HG03108 (cell line): ENCODE results near the gene GNAI3.

ENCODE experiments used
- ATAC-seq: cut with Tn5 transposase; IDR thresholded peaks from one replicate; pipeline ENCODE4 v1.9.1; 2021; ENCODE audit warnings: moderate library complexity; ENCODE audit not compliant: unreplicated experiment

Gene GNAI3

DNA sequence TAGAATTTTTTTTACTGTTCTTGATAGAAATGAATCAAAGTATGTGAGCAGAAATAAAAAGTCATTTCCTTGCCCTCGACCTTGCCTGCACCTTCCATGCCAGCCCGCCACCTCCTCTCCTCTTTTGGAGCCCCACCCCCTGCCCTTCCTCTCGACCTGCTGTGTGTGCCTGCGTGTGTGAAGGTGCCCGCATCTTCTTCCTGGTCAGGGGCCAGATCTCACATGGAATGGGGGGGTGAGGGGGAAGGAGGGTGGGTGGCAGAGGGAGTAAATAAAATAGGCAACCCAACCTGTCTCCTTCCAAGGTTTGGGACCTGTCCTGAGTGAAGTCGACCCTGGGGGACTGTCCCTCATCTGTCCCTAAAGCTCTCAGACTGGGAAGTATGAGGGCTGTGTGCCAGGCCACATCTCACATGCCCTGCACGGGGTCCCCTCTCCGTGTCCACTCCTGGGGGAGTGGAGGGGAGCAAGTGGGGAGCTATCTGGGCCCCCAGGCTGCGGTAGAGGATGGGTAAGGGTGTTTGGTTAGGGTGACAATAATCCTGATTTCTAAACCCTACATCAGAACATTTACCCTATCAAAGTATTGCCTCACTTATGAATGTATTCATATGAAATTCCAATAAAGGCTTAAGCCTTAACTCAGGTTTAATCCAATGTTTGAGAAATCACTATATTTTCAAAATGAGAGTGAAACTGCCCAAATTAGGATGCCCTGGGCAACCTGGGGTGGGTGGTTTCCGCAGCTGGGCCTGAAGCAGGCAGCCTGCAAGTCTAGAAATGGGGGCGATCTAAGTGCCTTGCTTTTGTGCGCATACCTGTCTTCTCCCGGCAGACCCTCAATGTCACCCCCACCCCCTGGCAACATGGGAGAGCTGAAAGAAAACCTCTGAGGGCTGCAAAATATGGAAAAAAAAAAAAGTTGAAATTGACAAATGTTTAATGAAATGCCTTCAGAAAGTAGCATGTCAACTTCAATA is 86.6 kb downstream of the GNAI3 start:
- no peak for ATAC-seq

- ATAC-seq: no peak
Measured at GRCh38 chr1:109635862-109636200, 87.4 kb downstream of the GNAI3 start.

GRCh38 chr1:109636201-109636952 is 88.0 kb downstream of the GNAI3 start:
- ATAC-seq: no peak

DNA sequence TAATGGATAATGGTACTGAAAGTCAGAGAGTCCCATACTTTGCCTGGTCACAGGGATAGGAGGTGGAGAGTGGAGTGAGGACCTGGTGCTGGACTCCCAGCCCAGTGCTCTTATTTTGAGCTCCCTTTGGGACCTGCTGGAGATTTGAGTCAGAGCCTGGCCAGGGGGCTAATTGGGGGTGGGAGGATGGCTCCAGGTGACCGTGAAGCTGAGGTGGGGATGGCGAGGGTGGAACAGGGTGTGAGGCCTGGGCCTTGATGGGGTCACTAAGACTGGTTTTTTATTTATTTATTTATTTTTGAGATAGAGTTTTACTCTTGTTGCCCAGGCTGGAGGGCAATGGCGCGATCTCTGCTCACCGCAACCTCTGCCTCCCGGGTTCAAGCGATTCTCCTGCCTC is 89.0 kb downstream of the GNAI3 start:
- no peak for ATAC-seq

- ATAC-seq: no peak
Measured at GRCh38 chr1:109639063-109639840, 90.8 kb downstream of the GNAI3 start.

DNA sequence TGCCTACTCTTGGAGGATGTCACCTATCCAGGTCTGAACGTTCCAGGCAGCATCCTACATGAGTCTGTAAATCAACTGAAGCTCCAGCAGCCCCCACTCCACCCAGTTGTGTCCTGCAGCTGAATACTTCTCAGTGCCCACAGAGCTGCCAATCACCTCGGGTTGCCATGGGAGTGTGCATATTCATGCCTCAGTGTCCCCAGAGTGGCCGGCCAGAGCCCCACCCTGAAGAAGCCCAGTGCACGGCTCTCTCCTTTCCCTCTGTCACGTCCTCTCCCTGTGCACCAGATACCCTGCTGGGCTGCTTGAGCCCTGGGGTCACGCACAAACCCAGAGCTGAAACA is 91.4 kb downstream of the GNAI3 start:
- no peak for ATAC-seq

GRCh38 chr1:109640285-109640865 is 92.0 kb downstream of the GNAI3 start:
- ATAC-seq: no peak

DNA sequence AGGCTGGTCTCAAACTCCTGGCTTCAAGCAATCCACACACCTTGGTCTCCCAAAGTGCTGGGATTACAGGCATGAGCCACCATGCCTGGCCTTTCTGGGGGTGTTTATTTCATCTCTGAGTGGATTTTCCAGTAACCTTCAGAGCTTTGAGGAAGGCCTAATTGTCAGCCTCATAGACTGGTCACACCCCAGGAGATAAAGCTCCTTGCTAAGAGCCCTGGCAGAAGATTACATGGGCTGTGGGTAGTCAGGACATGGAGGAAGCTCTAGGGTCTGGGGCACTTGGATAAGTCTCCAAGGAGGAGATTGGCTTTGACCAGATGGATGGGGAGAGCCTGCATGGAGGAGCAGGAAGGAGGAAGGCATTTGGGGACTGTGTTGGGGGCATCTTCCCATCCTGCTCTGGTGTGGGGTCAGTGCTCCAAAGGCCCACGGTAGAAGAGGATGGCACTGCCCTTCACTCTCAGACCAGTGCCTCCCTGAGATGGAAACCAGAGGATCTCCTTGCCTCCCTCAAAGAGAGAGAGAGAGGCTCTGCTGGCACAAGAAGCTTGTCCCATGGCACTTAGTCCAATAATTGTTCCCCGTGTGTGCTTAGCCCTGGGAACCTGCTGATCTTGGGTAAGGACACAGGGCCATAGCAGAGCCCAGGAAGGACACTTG is 92.8 kb downstream of the GNAI3 start:
- ATAC-seq: no peak

- ATAC-seq: no peak
Measured at GRCh38 chr1:109641861-109642260, 93.4 kb downstream of the GNAI3 start.

DNA sequence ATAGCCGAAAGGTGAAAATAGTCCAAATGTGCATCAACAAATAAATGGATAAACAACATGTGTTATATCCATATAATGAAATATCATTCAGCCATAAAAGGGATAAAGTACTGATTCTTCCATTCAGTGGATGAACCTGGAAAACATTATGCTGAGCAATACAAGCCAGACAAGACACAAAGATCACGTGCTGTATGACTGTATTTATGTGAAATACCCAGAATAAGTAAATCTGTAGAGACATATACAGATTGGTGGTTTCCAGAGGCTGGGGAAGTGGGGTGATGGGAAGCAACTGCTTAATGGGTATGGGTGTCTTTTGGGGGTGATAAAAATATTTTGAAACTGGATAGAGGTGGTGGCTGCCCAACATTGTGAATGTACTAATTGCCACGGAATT is 94.2 kb downstream of the GNAI3 start:
- no peak for ATAC-seq

DNA sequence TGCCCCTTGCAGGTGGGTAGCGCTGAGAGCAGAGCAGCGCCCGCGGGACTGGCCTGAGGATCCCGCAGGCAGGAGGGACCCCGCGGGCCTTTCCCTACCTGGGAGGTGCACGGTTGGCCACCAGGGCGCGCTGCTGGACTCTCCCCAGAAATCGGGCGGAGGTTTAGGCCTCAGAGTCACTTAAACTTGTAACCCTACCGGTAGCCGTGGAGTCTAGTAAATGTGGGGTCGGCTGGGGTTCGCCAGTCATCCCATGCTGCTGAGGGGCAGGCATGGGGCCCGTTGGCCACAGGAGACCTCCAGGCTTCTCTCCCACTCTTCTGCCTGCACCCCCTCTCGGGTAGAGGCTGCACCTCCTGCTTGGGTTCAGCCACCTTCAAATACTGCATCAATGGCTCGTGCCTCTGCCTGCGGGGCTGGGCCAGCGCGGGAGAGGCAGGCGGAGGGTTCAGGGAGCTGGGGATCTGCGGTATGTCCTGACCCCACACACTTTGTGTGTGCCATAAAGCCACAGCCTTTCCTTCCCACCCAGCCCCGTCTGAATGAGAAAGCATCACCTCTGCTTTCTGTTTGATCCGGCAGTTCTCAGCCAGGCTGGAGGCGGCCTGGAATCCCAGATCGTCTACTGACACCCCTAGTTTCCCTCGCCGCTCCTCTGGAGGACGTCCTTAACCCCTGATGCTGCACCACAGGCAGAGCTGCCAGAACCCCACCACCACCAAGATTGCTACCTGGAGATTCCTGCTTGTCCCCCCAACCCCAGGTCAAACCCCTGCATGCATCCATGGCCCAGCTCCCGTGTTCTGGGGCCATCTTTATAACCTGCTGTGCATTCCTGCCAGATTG is 95.2 kb downstream of the GNAI3 start:
- peak; percentile 88 for ATAC-seq

DNA sequence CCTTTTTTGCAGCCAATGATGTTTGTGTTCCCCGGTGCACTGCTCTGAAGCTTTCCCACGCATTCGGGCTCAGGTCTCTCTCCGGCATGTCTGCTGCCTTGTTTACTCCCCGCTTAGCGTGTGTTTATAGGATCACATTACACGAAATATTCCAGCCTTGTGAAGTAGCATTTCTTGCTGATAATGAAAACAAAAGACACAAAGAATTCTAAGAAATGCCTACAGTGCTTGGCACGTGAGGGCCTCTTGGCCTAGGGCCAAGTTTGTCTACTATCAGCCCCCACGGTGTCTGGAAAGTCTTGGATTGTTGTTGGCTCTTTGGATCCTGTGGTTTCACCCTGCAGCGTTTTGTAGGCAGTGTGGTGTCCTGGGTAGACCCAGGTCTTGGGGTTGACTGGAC is 96.3 kb downstream of the GNAI3 start:
- ATAC-seq: no peak

DNA sequence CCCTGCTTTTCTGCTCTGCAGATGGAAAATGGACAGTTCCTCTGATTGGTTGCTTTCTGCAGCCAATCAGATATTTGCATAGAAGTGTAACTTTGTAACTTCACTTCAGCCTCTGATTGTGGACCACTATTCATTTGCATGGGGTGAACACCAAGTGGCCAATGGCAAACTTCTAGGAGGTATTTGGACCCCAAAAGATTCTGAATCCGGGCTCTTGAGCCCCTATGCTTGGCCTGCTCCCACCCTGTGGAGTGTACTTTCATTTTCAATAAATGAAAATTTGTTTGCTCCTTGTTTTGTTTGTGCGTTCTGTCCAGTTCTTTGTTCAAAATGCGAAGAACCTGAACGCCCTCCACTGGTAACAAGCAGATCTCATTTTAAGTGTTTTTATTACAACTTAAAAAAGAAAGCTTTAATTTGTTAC is 101.1 kb downstream of the GNAI3 start:
- ATAC-seq: no peak

DNA sequence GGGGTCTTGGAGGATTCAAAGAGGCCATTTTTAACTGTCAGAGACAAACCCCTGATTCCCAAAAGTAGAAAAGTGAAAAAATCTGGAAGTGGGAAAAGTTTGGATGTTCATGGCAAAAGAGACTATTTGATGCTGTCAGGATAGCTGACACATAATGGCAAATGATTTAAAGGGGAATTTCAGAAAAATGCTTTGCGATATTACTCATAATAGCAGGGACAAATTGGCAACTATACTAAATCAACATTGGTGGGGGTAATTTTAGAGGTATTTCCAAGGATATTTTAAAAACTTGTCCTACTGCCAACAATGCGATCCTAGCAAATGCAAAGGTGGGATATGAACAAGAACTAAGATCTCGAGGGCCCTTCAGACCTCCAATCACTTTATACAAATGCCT is 102.2 kb downstream of the GNAI3 start:
- ATAC-seq: no peak

DNA sequence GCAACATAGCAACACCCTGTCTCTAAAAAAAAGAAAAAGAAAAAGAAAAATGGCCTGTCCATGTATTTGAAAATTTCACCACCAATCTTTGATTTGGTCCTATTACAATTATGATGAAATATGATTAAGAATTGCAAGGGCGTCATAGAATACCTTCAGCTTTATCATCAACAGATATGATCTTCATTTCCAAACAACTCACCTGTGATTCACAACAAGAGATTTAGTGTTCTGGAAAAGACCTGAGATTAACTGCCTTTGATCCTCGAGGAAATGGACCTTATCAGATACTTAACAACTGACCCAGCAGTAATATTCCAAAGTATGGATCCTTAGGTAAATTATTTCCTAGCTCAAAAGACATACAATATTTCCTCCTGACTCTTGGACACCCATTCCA is 104.0 kb downstream of the GNAI3 start:
- no peak for ATAC-seq

GRCh38 chr1:109653306-109653705 is 104.9 kb downstream of the GNAI3 start:
- no peak for ATAC-seq

- no peak for ATAC-seq
Measured at GRCh38 chr1:109654519-109654918, 106.1 kb downstream of the GNAI3 start.

DNA sequence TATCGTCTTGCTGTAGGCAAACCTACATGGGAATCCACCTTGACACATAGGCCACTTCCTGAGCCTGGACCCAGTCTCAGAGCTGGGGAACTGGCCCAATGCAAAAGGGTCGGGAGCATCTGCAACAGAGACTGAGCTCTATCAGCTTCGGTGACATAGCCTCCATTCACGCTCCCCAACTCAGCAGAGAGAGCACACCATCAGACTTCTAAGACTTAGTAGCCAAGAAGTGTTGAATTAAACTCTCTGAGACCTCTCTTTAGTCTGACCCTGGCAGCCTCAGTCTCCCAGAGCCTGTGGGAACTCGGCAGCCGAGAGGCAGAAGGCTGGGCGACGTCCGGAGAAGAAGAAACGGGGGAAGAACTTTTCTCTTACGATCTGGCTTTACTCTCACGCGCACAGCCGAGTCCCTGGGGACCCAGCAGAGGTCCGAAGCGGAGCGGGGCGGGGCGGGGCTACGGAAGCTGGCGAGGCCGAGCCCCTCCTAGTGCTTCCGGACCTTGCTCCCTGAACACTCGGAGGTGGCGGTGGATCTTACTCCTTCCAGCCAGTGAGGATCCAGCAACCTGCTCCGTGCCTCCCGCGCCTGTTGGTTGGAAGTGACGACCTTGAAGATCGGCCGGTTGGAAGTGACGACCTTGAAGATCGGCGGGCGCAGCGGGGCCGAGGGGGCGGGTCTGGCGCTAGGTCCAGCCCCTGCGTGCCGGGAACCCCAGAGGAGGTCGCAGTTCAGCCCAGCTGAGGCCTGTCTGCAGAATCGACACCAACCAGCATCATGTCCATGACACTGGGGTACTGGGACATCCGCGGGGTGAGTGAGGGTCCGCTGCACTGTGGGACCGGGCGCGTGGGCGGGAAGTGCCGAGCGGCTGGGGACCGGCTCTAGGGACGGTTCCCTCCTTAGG is 107.5 kb downstream of the GNAI3 start, which contains the start of gene GSTM4:
Gene GSTM4 (plus strand): TSS at position 485 of the 905 bp plus-strand sequence. CDS start 291 bp downstream, at position 776.
- ATAC-seq: peak; percentile 80
